8988T (cell line): ENCODE data around the gene NCOR2.

Experiments
- DNase-seq: peaks from one replicate; pipeline ENCODE4 v3.0.0; 2011

Gene NCOR2

GRCh38 chr12:124557518-124558223, 9.7 kb downstream of the NCOR2 start:
- no peak for DNase-seq

GRCh38 chr12:124556896-124557501, 10.4 kb downstream of the NCOR2 start:
- DNase-seq, result no peak

GRCh38 chr12:124556074-124556466, 11.3 kb downstream of the NCOR2 start:
- no peak for DNase-seq

GRCh38 chr12:124555168-124556073, 12.0 kb downstream of the NCOR2 start:
- DNase-seq, result no peak

- DNase-seq, result no peak
These were observed 12.9 kb downstream of the NCOR2 start for GRCh38 chr12:124554429-124555029.

- no peak for DNase-seq
These were observed 13.5 kb downstream of the NCOR2 start for GRCh38 chr12:124553862-124554428.

GRCh38 chr12:124551268-124552144, 15.9 kb downstream of the NCOR2 start:
- DNase-seq, result no peak

GRCh38 chr12:124550123-124551089, 17.0 kb downstream of the NCOR2 start:
- DNase-seq, result no peak

GRCh38 chr12:124549629-124550028, 17.8 kb downstream of the NCOR2 start:
- no peak for DNase-seq

- DNase-seq, result no peak
These were observed 18.5 kb downstream of the NCOR2 start for GRCh38 chr12:124548854-124549378.

GRCh38 chr12:124547626-124548025, 19.8 kb downstream of the NCOR2 start:
- no peak for DNase-seq

- no peak for DNase-seq
These were observed 21.6 kb downstream of the NCOR2 start for GRCh38 chr12:124545508-124546418.

- no peak for DNase-seq
These were observed 22.4 kb downstream of the NCOR2 start for GRCh38 chr12:124544983-124545382.

GRCh38 chr12:124544311-124544970, 23.0 kb downstream of the NCOR2 start:
- no peak for DNase-seq

GRCh38 chr12:124543590-124544310, 23.7 kb downstream of the NCOR2 start:
- DNase-seq, result no peak

GRCh38 chr12:124543052-124543589, 24.3 kb downstream of the NCOR2 start:
- DNase-seq, result no peak
